GM12878 (cell line): ENCODE data around the gene GCKR. TPM values are rescaled to one million over a fixed set of nuclear protein-coding genes. Genes with fewer than 3 reads are reported as not detected.
A peak's percentile ranks its signal among the peaks of the same experiment; 100 is the strongest.

Source experiments
- ATAC-seq: fragments of 200-7000 bp; cut with Tn5 transposase; 3 replicates; pipeline ENCODE4 v1.9.1; 2020; ENCODE audit warnings: mild to moderate bottlenecking, moderate library complexity
- BruUV-seq: library from RNA; stranded (reverse); fragments of 400-500 nt; replicated peaks from 2 replicates; lab custom pipeline; 2021; lab: Mats Ljungman, UMichigan
- CTCF ChIA-PET: fragments of 300-600 bp; sonication (Branson Sonifier 250); formaldehyde crosslinking; extraction: SDS; loops from one replicate; lab custom pipeline; 2021; ENCODE audit warnings: inconsistent platforms; lab: Yijun Ruan, JAX
- POLR2A ChIA-PET: fragments of 350-600 bp; formaldehyde crosslinking; extraction: SDS; loops from one replicate; lab custom pipeline; 2021; ENCODE audit warnings: inconsistent platforms; lab: Charles Lee
- RAD21 ChIA-PET: fragments of 300-600 bp; sonication (Branson Sonifier 250); formaldehyde crosslinking; loops from one replicate; lab custom pipeline; 2023; ENCODE audit warnings: antibody characterized with exemption; ENCODE audit not compliant: unreplicated experiment; lab: Charles Lee
- SMC1A ChIA-PET: fragments of 300-600 bp; sonication (Branson Sonifier 250); formaldehyde crosslinking; loops from one replicate; lab custom pipeline; 2023; ENCODE audit not compliant: unreplicated experiment, uncharacterized antibody; lab: Charles Lee
- DNase-seq: peaks from one replicate; pipeline ENCODE4 v3.0.0-alpha.2; 2011; ENCODE audit warnings: low read depth, low spot score
- FAIRE-seq: peaks from 3 replicates; lab custom pipeline; 2011; peaks lifted over from hg19 to GRCh38; lab: Jason Lieb, UNC
- H2AFZ ChIP-seq: 2 replicates; pipeline ENCODE4 v1.6.0; 2011; ENCODE audit warnings: low read depth, low read length, control low read depth; ENCODE audit not compliant: control insufficient read depth
- H3K27ac ChIP-seq: 2 replicates; pipeline ENCODE4 v1.5.1; 2011; ENCODE audit warnings: control low read depth; ENCODE audit not compliant: control insufficient read depth, insufficient read depth
- H3K27me3 ChIP-seq, 2 experiments: replicated peaks in 1 of 2; 2 replicates each; pipeline versions ENCODE4 v1.6.0 to v1.6.1; 2011; ENCODE audit warnings: low read length in 1 of 2; ENCODE audit not compliant: control insufficient read depth in 2 of 2, insufficient read depth in 2 of 2
- H3K36me3 ChIP-seq, 2 experiments: 2 replicates each; pipeline ENCODE4 v1.5.1; 2011; ENCODE audit warnings: low read length in 1 of 2; ENCODE audit not compliant: control insufficient read depth in 2 of 2, insufficient read depth in 2 of 2
- H3K4me1 ChIP-seq: 2 replicates; pipeline ENCODE4 v1.6.1; 2011; ENCODE audit warnings: mild to moderate bottlenecking, low read length, moderate library complexity, mixed read lengths; ENCODE audit not compliant: control insufficient read depth, insufficient read depth
- H3K4me2 ChIP-seq: 2 replicates; pipeline ENCODE4 v1.6.0; 2011; ENCODE audit warnings: control low read depth; ENCODE audit not compliant: control insufficient read depth, insufficient read depth
- H3K4me3 ChIP-seq: fragments of 200-600 bp; sonication (generic); 2 replicates; pipeline ENCODE4 v1.5.1; 2016
- H3K79me2 ChIP-seq: 2 replicates; pipeline ENCODE4 v1.6.0; 2011; ENCODE audit warnings: low read length; ENCODE audit not compliant: control insufficient read depth, insufficient read depth
- H3K9ac ChIP-seq: 2 replicates; pipeline ENCODE4 v1.8.0; 2011; ENCODE audit warnings: low read length, control low read depth, mixed read lengths; ENCODE audit not compliant: control insufficient read depth, insufficient read depth
- H3K9me3 ChIP-seq: replicated peaks from 3 replicates; pipeline ENCODE4 v1.5.1; 2011; ENCODE audit warnings: mild to moderate bottlenecking, low read length; ENCODE audit not compliant: control insufficient read depth, insufficient read depth
- H4K20me1 ChIP-seq: 2 replicates; pipeline ENCODE4 v1.6.0; 2011; ENCODE audit not compliant: control insufficient read depth, insufficient read depth
- BACH1 ChIP-seq: fragments of 450-650 bp; IDR thresholded peaks from 2 replicates; pipeline ENCODE4 v1.6.1; 2017; ENCODE audit warnings: mild to moderate bottlenecking, borderline replicate concordance
- DPF2 ChIP-seq: fragments of 450-650 bp; IDR thresholded peaks from 2 replicates; pipeline ENCODE4 v1.6.1; 2017; ENCODE audit warnings: mild to moderate bottlenecking
- MTA2 ChIP-seq: fragments of 450-650 bp; IDR thresholded peaks from 2 replicates; pipeline ENCODE4 v1.6.1; 2016; ENCODE audit warnings: low read depth, mild to moderate bottlenecking, moderate library complexity
- MYB ChIP-seq: fragments of 150-350 bp; IDR thresholded peaks from 2 replicates; pipeline ENCODE4 v1.6.1; 2014; ENCODE audit warnings: mild to moderate bottlenecking, low read depth, low read length, borderline replicate concordance
- NR2F1 ChIP-seq: fragments of 450-650 bp; conservative IDR thresholded peaks from 2 replicates; pipeline ENCODE4 v1.6.1; 2017; ENCODE audit warnings: mild to moderate bottlenecking
- POLR2A ChIP-seq: IDR thresholded peaks from 2 replicates; pipeline ENCODE4 v1.6.1; 2011; ENCODE audit warnings: low read depth, mild to moderate bottlenecking, low read length
- SRF ChIP-seq, 2 experiments: IDR thresholded peaks; 2 replicates each; pipeline ENCODE4 v1.6.1; 2011; ENCODE audit warnings: low read depth in 2 of 2, low read length in 2 of 2, mild to moderate bottlenecking in 1 of 2, moderate library complexity in 1 of 2
- TARDBP ChIP-seq: IDR thresholded peaks from 2 replicates; pipeline ENCODE4 v1.6.1; 2016; ENCODE audit warnings: borderline replicate concordance
- WGBS: methylation state at CpG from one replicate; pipeline ENCODE4 v1.1.6; 2016; ENCODE audit warnings: low lambda C conversion rate; ENCODE audit not compliant: insufficient replicate concordance, insufficient coverage; ENCODE audit errors: missing lambda C conversion rate; 5-methylcytosine and 5-hydroxymethylcytosine counted together
- in situ Hi-C: fragments of 300-500 bp; cut with MboI; formaldehyde crosslinking; loops from 9 replicates; pipeline ENCODE4 v1.14.3; 2018; ENCODE audit warnings: mixed read lengths
- intact Hi-C: fragments of 100-400 bp; cut with micrococcal nuclease; formaldehyde crosslinking; loops from one replicate; pipeline ENCODE4 v1.14.2; 2022; ENCODE audit not compliant: unreplicated experiment
- polyA plus RNA-seq, 11 experiments: library from polyadenylated mRNA; depleted of rRNA in 4 of 11; unstranded in 6 of 11; stranded (reverse) in 5 of 11; fragments of >200 nt; fragmentation: Nextera tagmentation in 4 of 11; fragmentation: Illumina TruSeq in 1 of 11; extraction: Ambion mirVana in 4 of 11; extraction: Trizol in 1 of 11; gene quantifications; 1 replicate in 1 of 11; 2 replicates in 10 of 11; pipeline versions ENCODE4 v1.2.1 to v1.2.3, GENCODE V29; 2011 to 2016; ENCODE audit warnings: inconsistent platforms in 2 of 11, missing spikeins in 2 of 11, low read depth in 1 of 11
- small RNA-seq: library from RNA; depleted of rRNA; stranded (forward); fragments of <200 nt; gene quantifications from one replicate; pipeline ENCODE3, GENCODE V24; 2014
- total RNA-seq, 4 experiments: library from RNA; depleted of rRNA in 3 of 4; stranded (reverse); fragments of >200 nt in 3 of 4; fragmentation: Illumina TruSeq in 1 of 4; extraction: Trizol in 1 of 4; gene quantifications; 2 replicates each; pipeline versions ENCODE4 v1.2.1 to v1.2.3, GENCODE V29; 2013 to 2021

GCKR gene
- total and polyA plus RNA-seq, 10 of the 15 experiments (the other 5 are each of a cell fraction or from before 2014, with no cell fraction given) = not detected

- intact Hi-C loops (no loop called here), in situ Hi-C loops (no loop called here)
- Histone ChIP-seq H3K27ac (no peak overlapping the region), H3K9me3 (no peaks in the 10 kb centered on the region; the same call in 2 of the 3 replicates), H3K79me2 (no peaks in the 10 kb centered on the region), H3K36me3 (no peaks in the 10 kb centered on the region), H3K27me3 (0 out of 4 replicates have a peak, but pooled peaks cover 0 to 2% of the 10 kb centered on the region in 2 experiments), H3K4me2 (no peak overlapping the region), H2AFZ (no peak overlapping the region), H3K4me1 (no peaks in the 10 kb centered on the region), H3K4me3 (no peak overlapping the region), H3K9ac (no peak overlapping the region), H4K20me1 (no peaks in the 10 kb centered on the region)
- ChIA-PET RAD21 (interaction anchor here (0.5 kb wide), 1 partner anchor 1532 kb away, joined by 3 read pairs; no protein-coding TSS in a partner anchor), SMC1A (interaction anchor here (0.9 kb wide), 1 partner anchor 9 kb away, joined by 3 read pairs; the partner anchor contains the start of gene ZNF512), CTCF (interaction anchor here (0.8 kb wide), 1 partner anchor 12 kb away, joined by 4 read pairs; no protein-coding TSS in a partner anchor), POLR2A (no interaction called here)
- no peak for ATAC-seq
- 27% methylated on average over 6 of the region's 6 CpGs for WGBS
- BruUV-seq = no TSS peak
- TF ChIP-seq MYB (no peak), TARDBP (no peak), BACH1 (no peak), DPF2 (no peak), SRF (IDR thresholded peaks at IDR 0.05; ENCODE audit: low read depth in 2 of 2, low read length in 2 of 2) (no peak), MTA2 (no peak), POLR2A (no peak), NR2F1 (0 out of 2 replicates have a peak, but pooled peaks have one; percentile 24)
- FAIRE-seq = no peak
- DNase-seq = no peak
Observed at GRCh38 chr2:27572998-27573429, 76.4 kb downstream of the GCKR start.

Small RNA genes lying within 50 kb of the gene (small RNA-seq; reads per million reads assigned to genes)
- gene RNU6-986P = not detected

Other genes with a start within 250 kb of the GCKR start
Only the 7 nearest of the 19 such genes appear.
- 8.3 and 9.3 TPM in 2 replicates for gene ZNF513, start 116.1 kb upstream of the GCKR start, total RNA-seq (2014; rRNA removed)
- gene ZNF513, start 116.1 kb upstream of the GCKR start, total RNA-seq (2014; rRNA removed; fragmentation: Illumina TruSeq; extraction: Trizol) = 6.4 and 7.8 TPM in 2 replicates
- gene ZNF513, start 116.1 kb upstream of the GCKR start, total RNA-seq (2021) = 12.6 and 13.3 TPM in 2 replicates
- 3.8 and 6.8 TPM in 2 replicates for gene ZNF513, start 116.1 kb upstream of the GCKR start, polyA plus RNA-seq (2011; rRNA removed)
- 1.3 and 4.3 TPM in 2 replicates for gene ZNF513, start 116.1 kb upstream of the GCKR start, polyA plus RNA-seq (2014; fragmentation: Illumina TruSeq; extraction: Trizol)
- under 1 TPM; 0.06 to 0.18 TPM for gene ZNF513, start 116.1 kb upstream of the GCKR start, polyA plus RNA-seq (2014; fragmentation: Nextera tagmentation; extraction: Ambion mirVana)
- 16.4 and 17.0 TPM in 2 replicates for gene ZNF513, start 116.1 kb upstream of the GCKR start, polyA plus RNA-seq (2014; rRNA removed)
- gene ZNF513, start 116.1 kb upstream of the GCKR start, polyA plus RNA-seq (2016; fragmentation: Nextera tagmentation; extraction: Ambion mirVana) = 1 to 10 TPM; 3.5 TPM
- gene PPM1G, start 87.2 kb upstream of the GCKR start, total RNA-seq (2014; rRNA removed) = 110 and 112 TPM in 2 replicates
- 129 and 134 TPM in 2 replicates for gene PPM1G, start 87.2 kb upstream of the GCKR start, total RNA-seq (2014; rRNA removed; fragmentation: Illumina TruSeq; extraction: Trizol)
- gene PPM1G, start 87.2 kb upstream of the GCKR start, total RNA-seq (2021) = 129 and 130 TPM in 2 replicates
- gene PPM1G, start 87.2 kb upstream of the GCKR start, polyA plus RNA-seq (2011; rRNA removed) = 47.0 and 68.8 TPM in 2 replicates
- gene PPM1G, start 87.2 kb upstream of the GCKR start, polyA plus RNA-seq (2014; fragmentation: Illumina TruSeq; extraction: Trizol) = 163 and 171 TPM in 2 replicates
- 10 to 100 TPM; 78.5 to 81.1 TPM for gene PPM1G, start 87.2 kb upstream of the GCKR start, polyA plus RNA-seq (2014; fragmentation: Nextera tagmentation; extraction: Ambion mirVana)
- 106 and 108 TPM in 2 replicates for gene PPM1G, start 87.2 kb upstream of the GCKR start, polyA plus RNA-seq (2014; rRNA removed)
- gene PPM1G, start 87.2 kb upstream of the GCKR start, polyA plus RNA-seq (2016; fragmentation: Nextera tagmentation; extraction: Ambion mirVana) = 100 to 1,000 TPM; 154 to 159 TPM
- gene NRBP1, start 68.2 kb upstream of the GCKR start, total RNA-seq (2014; rRNA removed) = 35.0 and 40.4 TPM in 2 replicates
- 53.3 and 53.4 TPM in 2 replicates for gene NRBP1, start 68.2 kb upstream of the GCKR start, total RNA-seq (2014; rRNA removed; fragmentation: Illumina TruSeq; extraction: Trizol)
- 58.4 and 60.3 TPM in 2 replicates for gene NRBP1, start 68.2 kb upstream of the GCKR start, total RNA-seq (2021)
- gene NRBP1, start 68.2 kb upstream of the GCKR start, polyA plus RNA-seq (2011; rRNA removed) = 116 and 136 TPM in 2 replicates
- 67.1 and 75.7 TPM in 2 replicates for gene NRBP1, start 68.2 kb upstream of the GCKR start, polyA plus RNA-seq (2014; fragmentation: Illumina TruSeq; extraction: Trizol)
- 1 to 10 TPM; 5.7 to 8.6 TPM for gene NRBP1, start 68.2 kb upstream of the GCKR start, polyA plus RNA-seq (2014; fragmentation: Nextera tagmentation; extraction: Ambion mirVana)
- 70.8 and 73.8 TPM in 2 replicates for gene NRBP1, start 68.2 kb upstream of the GCKR start, polyA plus RNA-seq (2014; rRNA removed)
- gene NRBP1, start 68.2 kb upstream of the GCKR start, polyA plus RNA-seq (2016; fragmentation: Nextera tagmentation; extraction: Ambion mirVana) = 10 to 100 TPM; 87.7 to 99.7 TPM
- 0.33 and 1.1 TPM in 2 replicates for gene KRTCAP3, start 54.5 kb upstream of the GCKR start, total RNA-seq (2014; rRNA removed)
- gene KRTCAP3, start 54.5 kb upstream of the GCKR start, total RNA-seq (2014; rRNA removed; fragmentation: Illumina TruSeq; extraction: Trizol) = 1.4 TPM in 1 of 2 replicates, not detected in the other
- gene KRTCAP3, start 54.5 kb upstream of the GCKR start, total RNA-seq (2021) = 2.2 and 2.7 TPM in 2 replicates
- gene KRTCAP3, start 54.5 kb upstream of the GCKR start, polyA plus RNA-seq (2011; rRNA removed) = 1.3 and 1.5 TPM in 2 replicates
- gene KRTCAP3, start 54.5 kb upstream of the GCKR start, polyA plus RNA-seq (2014; fragmentation: Illumina TruSeq; extraction: Trizol) = 0.26 TPM in 1 of 2 replicates, not detected in the other
- under 1 TPM; 0.64 to 0.72 TPM for gene KRTCAP3, start 54.5 kb upstream of the GCKR start, polyA plus RNA-seq (2014; fragmentation: Nextera tagmentation; extraction: Ambion mirVana)
- 1.9 and 2.2 TPM in 2 replicates for gene KRTCAP3, start 54.5 kb upstream of the GCKR start, polyA plus RNA-seq (2014; rRNA removed)
- under 1 TPM; 0.48 to 0.82 TPM for gene KRTCAP3, start 54.5 kb upstream of the GCKR start, polyA plus RNA-seq (2016; fragmentation: Nextera tagmentation; extraction: Ambion mirVana)
- 7.9 and 9.5 TPM in 2 replicates for gene IFT172, start 7.1 kb upstream of the GCKR start, total RNA-seq (2014; rRNA removed)
- 4.7 and 4.8 TPM in 2 replicates for gene IFT172, start 7.1 kb upstream of the GCKR start, total RNA-seq (2014; rRNA removed; fragmentation: Illumina TruSeq; extraction: Trizol)
- 8.6 and 8.8 TPM in 2 replicates for gene IFT172, start 7.1 kb upstream of the GCKR start, total RNA-seq (2021)
- 2.4 and 2.9 TPM in 2 replicates for gene IFT172, start 7.1 kb upstream of the GCKR start, polyA plus RNA-seq (2011; rRNA removed)
- gene IFT172, start 7.1 kb upstream of the GCKR start, polyA plus RNA-seq (2014; fragmentation: Illumina TruSeq; extraction: Trizol) = 5.5 and 7.7 TPM in 2 replicates
- gene IFT172, start 7.1 kb upstream of the GCKR start, polyA plus RNA-seq (2014; fragmentation: Nextera tagmentation; extraction: Ambion mirVana) = 1 to 10 TPM; 3.0 to 3.4 TPM
- gene IFT172, start 7.1 kb upstream of the GCKR start, polyA plus RNA-seq (2014; rRNA removed) = 8.3 and 10.7 TPM in 2 replicates
- 1 to 10 TPM; 7.0 to 7.1 TPM for gene IFT172, start 7.1 kb upstream of the GCKR start, polyA plus RNA-seq (2016; fragmentation: Nextera tagmentation; extraction: Ambion mirVana)
- not detected in 2 replicates for gene FNDC4, start 1.6 kb upstream of the GCKR start, total RNA-seq (2014; rRNA removed)
- not detected in 2 replicates for gene FNDC4, start 1.6 kb upstream of the GCKR start, total RNA-seq (2014; rRNA removed; fragmentation: Illumina TruSeq; extraction: Trizol)
- 0.16 and 0.21 TPM in 2 replicates for gene FNDC4, start 1.6 kb upstream of the GCKR start, total RNA-seq (2021)
- not detected in 2 replicates for gene FNDC4, start 1.6 kb upstream of the GCKR start, polyA plus RNA-seq (2011; rRNA removed)
- gene FNDC4, start 1.6 kb upstream of the GCKR start, polyA plus RNA-seq (2014; fragmentation: Illumina TruSeq; extraction: Trizol) = not detected in 2 replicates
- gene FNDC4, start 1.6 kb upstream of the GCKR start, polyA plus RNA-seq (2014; fragmentation: Nextera tagmentation; extraction: Ambion mirVana) = not detected
- gene FNDC4, start 1.6 kb upstream of the GCKR start, polyA plus RNA-seq (2014; rRNA removed) = not detected in 2 replicates
- not detected for gene FNDC4, start 1.6 kb upstream of the GCKR start, polyA plus RNA-seq (2016; fragmentation: Nextera tagmentation; extraction: Ambion mirVana)
- 24.6 and 32.2 TPM in 2 replicates for gene ZNF512, start 86.2 kb downstream of the GCKR start, total RNA-seq (2014; rRNA removed)
- 30.8 and 33.4 TPM in 2 replicates for gene ZNF512, start 86.2 kb downstream of the GCKR start, total RNA-seq (2014; rRNA removed; fragmentation: Illumina TruSeq; extraction: Trizol)
- 28.9 and 31.7 TPM in 2 replicates for gene ZNF512, start 86.2 kb downstream of the GCKR start, total RNA-seq (2021)
- gene ZNF512, start 86.2 kb downstream of the GCKR start, polyA plus RNA-seq (2011; rRNA removed) = 61.9 and 83.4 TPM in 2 replicates
- 50.3 and 78.6 TPM in 2 replicates for gene ZNF512, start 86.2 kb downstream of the GCKR start, polyA plus RNA-seq (2014; fragmentation: Illumina TruSeq; extraction: Trizol)
- gene ZNF512, start 86.2 kb downstream of the GCKR start, polyA plus RNA-seq (2014; fragmentation: Nextera tagmentation; extraction: Ambion mirVana) = 10 to 100 TPM; 14.1 to 21.2 TPM
- gene ZNF512, start 86.2 kb downstream of the GCKR start, polyA plus RNA-seq (2014; rRNA removed) = 29.8 and 32.5 TPM in 2 replicates
- 10 to 100 TPM; 29.3 to 31.6 TPM for gene ZNF512, start 86.2 kb downstream of the GCKR start, polyA plus RNA-seq (2016; fragmentation: Nextera tagmentation; extraction: Ambion mirVana)